PC-9 (cell line): ENCODE data around the gene YWHAE.

Source experiments
- CTCF ChIP-seq: fragments of 200-600 bp; sonication (generic); conservative IDR thresholded peaks from 2 replicates; pipeline ENCODE4 v1.6.1; 2017; ENCODE audit warnings: mixed run types, antibody characterized with exemption, mild to moderate bottlenecking, moderate library complexity
- EZH2 ChIP-seq: fragments of 200-600 bp; sonication (generic); IDR thresholded peaks from 2 replicates; pipeline ENCODE4 v1.8.0; 2017; ENCODE audit warnings: antibody characterized with exemption, low read depth

GRCh38 chr17:1373707-1374237, 26.2 kb downstream of the YWHAE start:
- no peak for TF ChIP-seq CTCF
- TF ChIP-seq EZH2: no peak
